ENCODE data around the gene OMA1. TPM values are rescaled to one million over a fixed set of nuclear protein-coding genes. Genes with fewer than 3 reads are reported as not detected.
A peak's percentile ranks its signal among the peaks of the same experiment; 100 is the strongest.
"Not testable (repeated sequence)": the region's sequence is repeated elsewhere in the genome, so short reads cannot be mapped to it uniquely, and the experiment has no call there.

OMA1 gene
- total and polyA plus RNA-seq, 7 donors: 8.2 to 30.4 (median 18.0) TPM

DNA sequence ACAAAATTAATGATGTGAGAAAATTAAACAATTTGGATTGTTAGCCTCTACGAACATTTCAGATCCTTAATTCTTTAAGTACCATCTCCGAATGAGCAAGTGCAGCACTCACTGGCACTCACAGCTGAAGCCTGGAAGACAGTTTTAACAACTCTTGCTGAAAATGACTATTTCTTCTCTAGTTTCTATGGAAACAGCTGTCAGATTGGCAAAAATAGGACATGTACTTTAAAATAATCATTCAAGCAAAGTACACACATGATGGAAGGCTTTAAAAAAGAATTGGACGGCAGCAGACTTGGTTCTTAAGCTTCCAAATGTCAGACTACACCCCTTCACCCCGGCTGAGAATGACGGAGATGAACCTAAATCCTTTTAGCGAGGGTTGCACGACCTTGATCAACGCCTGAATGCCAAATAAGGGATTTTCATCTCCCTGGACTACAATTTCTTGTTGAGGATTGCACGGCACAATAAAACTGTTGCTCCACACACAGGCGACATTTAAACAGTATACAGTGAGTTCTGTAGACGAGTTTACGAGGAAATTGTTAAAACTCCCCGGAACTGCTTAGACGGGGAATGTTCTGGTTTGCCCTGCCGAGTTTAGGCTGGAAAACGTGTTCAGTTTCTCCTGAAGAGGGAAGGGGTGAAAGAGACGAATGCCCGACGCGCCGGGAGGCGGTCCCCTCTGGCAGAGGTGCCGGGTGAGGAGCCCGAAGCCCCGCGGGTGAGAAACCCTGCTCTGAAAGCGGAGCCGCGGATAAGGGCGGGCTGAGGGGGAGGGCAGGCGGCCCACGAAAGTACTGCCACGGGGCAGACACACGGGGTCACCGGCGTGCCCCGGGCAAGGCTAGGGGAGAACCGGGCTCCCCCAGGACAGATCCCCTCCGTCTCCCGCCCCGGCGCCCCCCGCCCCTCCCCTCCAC is 671 bp downstream of the OMA1 start:
- peak; percentile 83 to 92 for DNase-seq
- Histone ChIP-seq H3K27me3 (ENCODE audit: insufficient read depth in 3 of 3, low read length in 2 of 3) (no peaks in the 10 kb centered on the region), H3K4me1 (peaks cover 6% of the 10 kb centered on the region), H3K9me3 (no peaks in the 10 kb centered on the region), H3K4me3 (peak overlapping the region; percentile 81), H3K27ac (peak overlapping the region; percentile 98), H3K36me3 (ENCODE audit: insufficient read depth in 1 of 2, low read depth in 1 of 2) (no peaks in the 10 kb centered on the region)
- intact Hi-C loops (cut with DNase I): loop anchor here (2.0 to 10.0 kb wide), 2 partner anchors 29 to 109 kb away; no protein-coding TSS in a partner anchor
- ATAC-seq: peak; percentile 85 to 93 (median 92)
- TF ChIP-seq, protein P1, sequence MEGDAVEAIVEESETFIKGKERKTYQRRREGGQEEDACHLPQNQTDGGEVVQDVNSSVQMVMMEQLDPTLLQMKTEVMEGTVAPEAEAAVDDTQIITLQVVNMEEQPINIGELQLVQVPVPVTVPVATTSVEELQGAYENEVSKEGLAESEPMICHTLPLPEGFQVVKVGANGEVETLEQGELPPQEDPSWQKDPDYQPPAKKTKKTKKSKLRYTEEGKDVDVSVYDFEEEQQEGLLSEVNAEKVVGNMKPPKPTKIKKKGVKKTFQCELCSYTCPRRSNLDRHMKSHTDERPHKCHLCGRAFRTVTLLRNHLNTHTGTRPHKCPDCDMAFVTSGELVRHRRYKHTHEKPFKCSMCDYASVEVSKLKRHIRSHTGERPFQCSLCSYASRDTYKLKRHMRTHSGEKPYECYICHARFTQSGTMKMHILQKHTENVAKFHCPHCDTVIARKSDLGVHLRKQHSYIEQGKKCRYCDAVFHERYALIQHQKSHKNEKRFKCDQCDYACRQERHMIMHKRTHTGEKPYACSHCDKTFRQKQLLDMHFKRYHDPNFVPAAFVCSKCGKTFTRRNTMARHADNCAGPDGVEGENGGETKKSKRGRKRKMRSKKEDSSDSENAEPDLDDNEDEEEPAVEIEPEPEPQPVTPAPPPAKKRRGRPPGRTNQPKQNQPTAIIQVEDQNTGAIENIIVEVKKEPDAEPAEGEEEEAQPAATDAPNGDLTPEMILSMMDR (IDR thresholded peaks at IDR 0.05): no peak
- 1% methylated on average over 33 to 43 of the region's 43 CpGs for WGBS, 3 donors

DNA sequence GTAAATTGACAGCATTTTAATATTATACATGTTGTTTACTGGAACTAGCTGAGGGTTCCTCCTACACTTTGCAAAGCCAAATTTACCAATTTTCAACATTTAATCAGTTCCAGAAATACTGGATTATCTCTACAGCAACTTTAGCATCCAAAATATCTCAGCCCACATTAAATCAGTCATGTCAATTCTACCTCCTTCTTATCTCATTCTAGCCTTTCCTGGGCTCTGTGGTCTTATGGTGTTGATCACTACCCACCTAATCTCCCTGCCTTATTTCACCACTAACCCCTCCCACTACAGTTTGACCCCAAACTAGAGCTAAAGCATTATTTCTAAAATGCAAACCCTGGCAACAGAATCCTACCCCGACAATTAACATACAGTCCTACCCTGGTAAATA is 3.3 kb downstream of the OMA1 start:
- peaks cover 6% of the 10 kb centered on the region for H3K4me1 ChIP-seq
- intact Hi-C loops (cut with DNase I): loop anchor here (10.0 kb wide), 1 partner anchor 112 kb away; no protein-coding TSS in a partner anchor
- TF ChIP-seq, protein P1 (IDR thresholded peaks at IDR 0.05): no peak
- ATAC-seq (no peak), DNase-seq (no peak)
- no peaks in the 10 kb centered on the region for H3K27me3 ChIP-seq (ENCODE audit: insufficient read depth in 3 of 3, low read length in 2 of 3)
- H3K4me3 ChIP-seq: no peak overlapping the region
- no peak overlapping the region for H3K27ac ChIP-seq
- no peaks in the 10 kb centered on the region for H3K9me3 ChIP-seq
- WGBS, 3 donors: 79 to 98% (median 83%) methylated on average over 1 of the region's 1 CpG
- peaks cover 0 to 7% of the 10 kb centered on the region in 2 donors for H3K36me3 ChIP-seq (ENCODE audit: insufficient read depth in 1 of 2, low read depth in 1 of 2)

DNA sequence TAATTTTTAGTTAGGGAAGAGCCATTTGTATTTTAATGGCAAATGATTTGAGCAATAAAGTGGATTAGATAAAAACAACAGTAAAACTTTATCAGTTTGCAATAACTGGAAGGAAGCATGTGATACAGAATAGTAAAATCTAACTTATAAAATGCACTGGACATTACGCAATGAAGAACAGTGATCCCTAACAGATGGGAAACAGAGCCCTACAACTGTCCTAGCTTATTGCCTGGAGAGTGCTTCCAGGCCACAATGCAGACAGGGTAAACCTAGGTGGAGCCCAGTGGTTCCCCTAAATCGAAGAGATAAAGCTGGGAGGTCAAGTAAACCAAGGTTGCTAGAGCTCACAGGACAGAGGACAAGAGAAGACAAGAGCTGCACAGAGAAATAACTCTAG is 7.0 kb downstream of the OMA1 start:
- no peaks in the 10 kb centered on the region for H3K9me3 ChIP-seq
- H3K4me1 ChIP-seq: no peaks in the 10 kb centered on the region
- 83 to 87% (median 87%) methylated on average over 2 of the region's 2 CpGs for WGBS, 3 donors
- DNase-seq: no peak
- H3K36me3 ChIP-seq (ENCODE audit: insufficient read depth in 1 of 2, low read depth in 1 of 2): peaks cover 0 to 21% of the 10 kb centered on the region in 2 donors
- no peak for ATAC-seq
- no peak overlapping the region for H3K27ac ChIP-seq
- intact Hi-C loops (cut with DNase I): loop anchor here in 1 of 2 donors (2.0 kb wide), 1 partner anchor 19 kb away; no protein-coding TSS in a partner anchor
- H3K27me3 ChIP-seq (ENCODE audit: insufficient read depth in 3 of 3, low read length in 2 of 3): no peaks in the 10 kb centered on the region
- TF ChIP-seq, protein P1 (IDR thresholded peaks at IDR 0.05): no peak
- no peak overlapping the region for H3K4me3 ChIP-seq

DNA sequence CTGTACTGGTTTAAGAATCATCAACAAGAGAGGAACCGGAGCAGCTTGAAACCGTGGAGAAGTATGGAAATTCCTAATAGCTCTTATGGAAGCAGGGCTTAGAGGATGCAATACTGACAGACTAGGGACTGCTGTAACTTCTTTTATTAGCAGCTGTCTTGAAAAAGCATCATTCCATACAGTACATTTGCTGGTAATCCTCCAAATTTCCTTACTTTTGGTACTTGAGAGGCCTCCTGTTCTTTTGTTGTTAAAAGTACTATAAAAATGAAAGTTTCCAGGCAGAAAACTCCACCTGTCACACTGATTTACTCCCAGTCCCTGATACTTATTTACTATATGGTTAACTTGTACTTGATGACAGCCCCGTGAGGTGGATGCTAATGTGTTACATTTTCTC is 7.7 kb downstream of the OMA1 start:
- Histone ChIP-seq H3K27ac (no peak overlapping the region), H3K4me1 (no peaks in the 10 kb centered on the region), H3K4me3 (no peak overlapping the region), H3K27me3 (ENCODE audit: insufficient read depth in 3 of 3, low read length in 2 of 3) (no peaks in the 10 kb centered on the region), H3K9me3 (no peaks in the 10 kb centered on the region), H3K36me3 (ENCODE audit: insufficient read depth in 1 of 2, low read depth in 1 of 2) (peaks cover 0 to 21% of the 10 kb centered on the region in 2 donors)
- WGBS, 3 donors: 79 to 86% (median 81%) methylated on average over 3 of the region's 3 CpGs
- DNase-seq (no peak), ATAC-seq (no peak)
- TF ChIP-seq, protein P1 (IDR thresholded peaks at IDR 0.05): no peak
- intact Hi-C loops (cut with DNase I): loop anchor here in 1 of 2 donors (2.0 kb wide), 1 partner anchor 18 kb away; no protein-coding TSS in a partner anchor

DNA sequence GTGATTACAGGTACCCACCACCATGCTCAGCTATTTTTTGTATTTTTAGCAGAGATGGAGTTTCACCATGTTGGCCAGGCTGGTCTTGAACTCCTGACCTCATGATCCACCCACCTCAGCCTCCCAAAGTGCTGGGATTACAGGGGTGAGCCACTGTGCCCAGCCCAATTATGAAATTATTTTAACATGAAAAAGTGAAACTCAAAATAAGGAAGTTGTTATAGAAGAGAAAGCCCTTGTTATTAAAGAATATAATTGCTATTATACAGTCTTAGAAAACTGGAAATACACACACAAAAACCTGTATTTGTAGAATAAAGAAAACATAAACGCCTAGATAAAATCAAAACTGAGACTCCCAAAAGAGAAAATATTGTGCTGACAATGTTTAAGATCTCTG is 14.7 kb downstream of the OMA1 start:
- H3K27ac ChIP-seq; ATAC-seq; H3K9me3 ChIP-seq; DNase-seq; H3K4me3 ChIP-seq; H3K4me1 ChIP-seq; H3K27me3 ChIP-seq (ENCODE audit: insufficient read depth in 3 of 3, low read length in 2 of 3); intact Hi-C loops (cut with DNase I): not testable (repeated sequence)
- peaks cover 0 to 32% of the 10 kb centered on the region in 2 donors for H3K36me3 ChIP-seq (ENCODE audit: insufficient read depth in 1 of 2, low read depth in 1 of 2)
- WGBS, 3 donors: 94 to 95% (median 95%) methylated on average over 1 of the region's 1 CpG
